Testis (tissue), 2 donors: ENCODE results near the gene SRGAP1.

Experiments used
- CTCF ChIP-seq, 3 experiments: fragments of 450-650 bp in 2 of 3; fragments of 200-600 bp in 1 of 3; sonication (generic) in 1 of 3; IDR thresholded peaks; one replicate each; pipeline ENCODE4 v1.5.1; 2016 to 2019; ENCODE audit warnings: antibody characterized with exemption in 3 of 3, mild to moderate bottlenecking in 2 of 3, moderate library complexity in 1 of 3
- POLR2A ChIP-seq: fragments of 450-650 bp; IDR thresholded peaks from one replicate; pipeline ENCODE4 v1.6.1; 2017; ENCODE audit warnings: antibody characterized with exemption, mild to moderate bottlenecking, moderate library complexity

GRCh38 chr12:64054079-64054520, 209.6 kb downstream of the SRGAP1 start:
- TF ChIP-seq CTCF (IDR thresholded peaks at IDR 0.05) (no peak), POLR2A (no peak)
